Glutamatergic neuron (in vitro differentiated cells): ENCODE data around the gene DLG2. TPM values are rescaled to one million over a fixed set of nuclear protein-coding genes. Genes with fewer than 3 reads are reported as not detected.

Experiments
- DNase-seq: peaks from one replicate; pipeline ENCODE4 v3.0.0; 2022
- H3K27ac Mint-ChIP-seq: one replicate; pipeline ENCODE4 v1.8.0; 2020; ENCODE audit warnings: mild to moderate bottlenecking, mixed read lengths, inconsistent platforms; ENCODE audit not compliant: unreplicated experiment
- H3K27me3 Mint-ChIP-seq: one replicate; pipeline ENCODE4 v1.8.0; 2020; ENCODE audit warnings: mild to moderate bottlenecking, moderate library complexity, mixed read lengths, inconsistent platforms; ENCODE audit not compliant: unreplicated experiment
- H3K36me3 Mint-ChIP-seq: one replicate; pipeline ENCODE4 v1.8.0; 2020; ENCODE audit warnings: mild to moderate bottlenecking, mixed read lengths, inconsistent platforms; ENCODE audit not compliant: unreplicated experiment
- H3K4me1 Mint-ChIP-seq: one replicate; pipeline ENCODE4 v1.8.0; 2020; ENCODE audit warnings: mild to moderate bottlenecking, low read depth, mixed read lengths, inconsistent platforms; ENCODE audit not compliant: unreplicated experiment
- H3K4me3 Mint-ChIP-seq: one replicate; pipeline ENCODE4 v1.8.0; 2020; ENCODE audit warnings: mild to moderate bottlenecking, mixed read lengths, inconsistent platforms; ENCODE audit not compliant: unreplicated experiment
- H3K9me3 Mint-ChIP-seq: one replicate; pipeline ENCODE4 v1.8.0; 2020; ENCODE audit warnings: mild to moderate bottlenecking, moderate library complexity, mixed read lengths, inconsistent platforms; ENCODE audit not compliant: unreplicated experiment
- CTCF ChIP-seq: fragments of 200-600 bp; sonication (generic); IDR thresholded peaks from one replicate; pipeline ENCODE4 v1.5.0; 2021; ENCODE audit not compliant: partially characterized antibody, unreplicated experiment
- total RNA-seq: library from RNA; stranded (reverse); fragmentation: NEBNext Ultra II Directional; extraction: Animal tissue kit (Norgen Biotek cat#: 25700); gene quantifications from one replicate; pipeline ENCODE4 v1.2.1, GENCODE V29; 2021; ENCODE audit not compliant: unreplicated experiment

The DLG2 gene
- total RNA-seq, 1 donor from 2014 or later = 2.9 TPM

GRCh38 chr11:85526564-85526963, 100.6 kb downstream of the DLG2 start:
- Mint-ChIP-seq H3K4me3 (no peak overlapping the region), H3K27me3 (peaks cover 2% of the 10 kb centered on the region), H3K36me3 (peaks cover 10% of the 10 kb centered on the region), H3K9me3 (peaks cover 2% of the 10 kb centered on the region), H3K27ac (no peak overlapping the region), H3K4me1 (no peaks in the 10 kb centered on the region)
- DNase-seq = no peak
- no peak for TF ChIP-seq CTCF

GRCh38 chr11:85525686-85526085, 101.5 kb downstream of the DLG2 start:
- H3K4me1 Mint-ChIP-seq = no peaks in the 10 kb centered on the region
- peaks cover 4% of the 10 kb centered on the region for H3K9me3 Mint-ChIP-seq
- no peak overlapping the region for H3K4me3 Mint-ChIP-seq
- no peak overlapping the region for H3K27ac Mint-ChIP-seq
- no peak for TF ChIP-seq CTCF
- H3K27me3 Mint-ChIP-seq = peaks cover 2% of the 10 kb centered on the region
- H3K36me3 Mint-ChIP-seq = peaks cover 14% of the 10 kb centered on the region
- no peak for DNase-seq

GRCh38 chr11:85517272-85517671, 109.9 kb downstream of the DLG2 start:
- H3K27me3 Mint-ChIP-seq = peaks cover 2% of the 10 kb centered on the region
- H3K27ac Mint-ChIP-seq = no peak overlapping the region
- no peak for DNase-seq
- no peaks in the 10 kb centered on the region for H3K4me1 Mint-ChIP-seq
- H3K36me3 Mint-ChIP-seq = peaks cover 19% of the 10 kb centered on the region
- peaks cover 4% of the 10 kb centered on the region for H3K9me3 Mint-ChIP-seq
- H3K4me3 Mint-ChIP-seq = no peak overlapping the region
- no peak for TF ChIP-seq CTCF

- H3K4me1 Mint-ChIP-seq = no peaks in the 10 kb centered on the region
- H3K4me3 Mint-ChIP-seq = no peak overlapping the region
- no peaks in the 10 kb centered on the region for H3K36me3 Mint-ChIP-seq
- no peak for TF ChIP-seq CTCF
- H3K27me3 Mint-ChIP-seq = peaks cover 2% of the 10 kb centered on the region
- no peak for DNase-seq
- H3K27ac Mint-ChIP-seq = no peak overlapping the region
- no peaks in the 10 kb centered on the region for H3K9me3 Mint-ChIP-seq
Observed at GRCh38 chr11:85495918-85496317, 131.2 kb downstream of the DLG2 start.

- no peaks in the 10 kb centered on the region for H3K27me3 Mint-ChIP-seq
- H3K36me3 Mint-ChIP-seq = no peaks in the 10 kb centered on the region
- H3K4me3 Mint-ChIP-seq = no peak overlapping the region
- no peak overlapping the region for H3K27ac Mint-ChIP-seq
- H3K4me1 Mint-ChIP-seq = no peaks in the 10 kb centered on the region
- no peak for DNase-seq
- no peak for TF ChIP-seq CTCF
- no peaks in the 10 kb centered on the region for H3K9me3 Mint-ChIP-seq
Observed at GRCh38 chr11:85494396-85494795, 132.7 kb downstream of the DLG2 start.
